HG03066 (cell line): Measurements from ENCODE around the gene PSMB10.
A peak's percentile ranks its signal among the peaks of the same experiment; 100 is the strongest.
"Not testable (repeated sequence)": the region's sequence is repeated elsewhere in the genome, so short reads cannot be mapped to it uniquely, and the experiment has no call there.

Experiments used
- ATAC-seq: cut with Tn5 transposase; IDR thresholded peaks from one replicate; pipeline ENCODE4 v1.9.1; 2021; ENCODE audit warnings: low read depth; ENCODE audit not compliant: unreplicated experiment

Gene PSMB10

DNA sequence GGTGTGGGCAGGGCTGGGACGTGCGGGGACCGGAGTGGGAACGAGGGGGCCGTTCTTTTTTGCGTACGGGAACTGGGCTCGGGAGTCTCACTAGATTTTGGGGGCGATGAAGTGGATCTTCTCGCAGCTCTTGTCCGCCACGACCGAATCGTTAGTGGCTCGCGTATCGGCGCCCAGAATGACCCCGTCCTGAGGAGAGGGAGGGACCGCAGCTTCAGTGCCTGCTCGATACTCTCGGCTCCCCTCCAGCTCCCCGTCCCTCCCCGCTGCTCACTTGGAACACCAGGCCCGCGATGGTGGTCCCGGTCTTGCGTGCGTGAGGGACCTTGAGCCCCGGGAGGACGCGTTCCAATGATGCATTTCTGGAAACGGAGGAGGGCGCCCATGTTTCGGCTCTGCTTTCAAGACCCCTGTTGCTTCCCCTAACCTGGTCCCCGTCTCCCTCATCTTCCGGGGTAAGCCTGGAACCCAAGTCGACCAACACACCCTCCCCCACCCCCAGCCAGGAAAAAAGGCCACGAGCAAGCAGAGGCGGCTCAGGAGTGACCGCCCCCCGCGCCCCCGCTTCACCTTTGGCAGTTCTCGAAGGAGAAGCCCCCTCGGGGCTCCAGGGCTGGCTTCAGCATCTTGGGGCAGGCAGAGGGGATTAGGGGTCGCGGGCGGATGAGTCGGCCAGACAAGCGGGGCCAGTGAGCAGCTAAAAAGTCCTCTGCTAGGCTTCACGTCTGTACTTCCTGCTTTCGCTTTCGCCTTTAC lies at the start of gene PSMB10:
PSMB10 (minus strand) TSS at position 727 of the 756 bp plus-strand sequence; CDS start at position 626, 101 bp downstream.
- ATAC-seq = no peak

DNA sequence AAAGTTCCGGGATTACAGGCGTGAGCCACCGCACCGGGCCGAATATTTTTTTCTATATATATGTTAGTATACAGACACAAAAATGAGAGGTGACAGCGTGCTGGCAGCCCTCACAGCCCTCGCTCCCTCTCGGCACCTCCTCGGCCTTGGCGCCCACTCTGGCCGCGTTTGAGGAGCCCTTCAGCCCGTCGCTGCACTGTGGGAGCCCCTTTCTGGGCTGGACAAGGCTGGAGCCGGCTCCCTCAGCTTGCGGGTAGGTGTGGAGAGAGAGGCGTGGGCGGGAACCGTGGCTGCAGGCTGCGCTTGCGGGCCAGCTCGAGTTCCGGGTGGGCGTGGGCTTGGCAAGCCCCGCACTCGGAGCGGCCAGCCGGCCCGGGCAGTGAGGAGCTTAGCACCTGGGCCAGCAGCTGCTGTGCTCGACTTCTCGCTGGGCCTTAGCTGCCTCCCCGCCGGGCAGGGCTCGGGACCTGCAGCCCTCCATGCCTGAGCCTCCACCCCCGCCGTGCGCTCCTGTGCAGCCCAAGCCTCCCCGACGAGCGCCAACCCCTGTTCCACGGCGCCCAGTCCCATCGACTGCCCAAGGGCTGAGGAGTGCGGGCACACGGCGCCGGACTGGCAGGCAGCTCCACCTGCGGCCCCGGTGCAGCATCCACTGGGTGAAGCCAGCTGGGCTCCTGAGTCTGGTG lies 45.5 kb upstream of the PSMB10 start:
- no peak for ATAC-seq

DNA sequence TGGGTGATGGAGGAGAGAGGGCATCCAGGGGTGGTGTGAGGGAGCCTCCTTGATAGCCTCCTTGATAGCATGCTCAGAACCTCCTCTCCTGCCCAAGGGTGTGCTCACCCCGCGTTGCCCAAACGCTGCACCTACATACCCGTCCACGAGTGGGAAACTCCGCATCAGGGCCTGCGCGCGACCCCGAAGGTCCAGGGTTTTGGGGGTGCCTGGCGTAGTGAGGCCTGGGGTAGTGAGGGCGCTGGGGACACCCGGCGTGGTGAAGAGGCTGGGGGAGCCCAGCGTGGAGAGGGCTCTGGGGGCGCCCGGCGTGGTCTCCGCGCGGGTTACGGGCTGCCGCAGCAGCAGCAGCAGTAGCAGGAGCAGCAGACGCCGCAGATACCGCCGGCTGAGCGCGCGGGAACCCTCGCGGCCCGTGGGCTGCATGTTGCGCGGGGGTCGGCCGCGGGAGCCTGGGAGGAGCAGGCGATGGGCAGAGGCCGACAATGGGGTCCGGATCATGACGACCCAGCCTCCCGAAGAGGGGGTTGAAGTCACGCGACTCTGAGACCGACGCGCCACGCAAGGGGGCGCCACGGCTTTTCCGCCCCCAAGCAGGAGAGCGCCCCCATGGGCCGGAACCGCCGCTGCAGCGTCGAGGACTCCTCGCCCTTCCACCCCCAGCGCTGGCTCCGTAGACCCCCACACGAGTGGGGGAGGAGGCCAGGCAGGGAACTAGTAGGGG lies 43.5 kb upstream of the PSMB10 start, which contains the start of gene DPEP3:
DPEP3 (minus strand) TSS at position 545 of the 724 bp plus-strand sequence; CDS start at position 426, 119 bp downstream.
- ATAC-seq = no peak

DNA sequence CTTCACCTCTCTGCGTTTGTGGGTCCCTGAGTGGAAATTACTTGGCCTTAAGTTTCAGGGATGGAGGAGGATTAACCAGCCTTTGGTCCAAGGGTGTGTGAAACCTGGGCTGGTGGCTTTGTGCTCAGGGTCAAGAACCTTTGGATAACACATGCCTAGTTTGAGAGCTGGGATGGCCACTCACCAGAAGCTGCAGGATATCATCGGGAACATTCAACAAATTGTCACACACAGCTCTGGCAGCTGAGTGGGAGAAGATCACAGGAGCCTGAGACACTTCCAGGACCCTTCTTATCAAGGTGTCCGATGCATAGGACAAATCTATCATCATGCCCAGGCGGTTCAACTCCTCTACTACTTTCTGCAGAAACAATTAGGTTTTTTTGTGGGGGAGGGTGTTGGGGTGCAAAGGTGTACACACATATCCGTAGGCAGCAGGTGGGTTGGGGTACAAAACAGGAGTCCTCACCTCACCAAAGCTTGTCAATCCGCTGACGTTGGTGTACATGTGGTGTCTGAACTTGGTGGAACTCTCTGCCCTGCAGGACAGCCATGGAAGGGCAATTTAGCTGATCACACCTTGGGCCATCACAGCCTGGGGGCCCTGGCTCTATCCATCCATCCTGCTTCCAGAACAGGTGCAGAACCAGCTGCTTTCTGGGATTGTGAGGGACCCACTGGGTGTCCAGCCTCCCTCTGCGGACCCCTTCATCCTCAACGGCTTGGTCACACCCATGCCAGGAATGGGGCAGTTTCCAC lies 41.0 kb upstream of the PSMB10 start:
- ATAC-seq = no peak

DNA sequence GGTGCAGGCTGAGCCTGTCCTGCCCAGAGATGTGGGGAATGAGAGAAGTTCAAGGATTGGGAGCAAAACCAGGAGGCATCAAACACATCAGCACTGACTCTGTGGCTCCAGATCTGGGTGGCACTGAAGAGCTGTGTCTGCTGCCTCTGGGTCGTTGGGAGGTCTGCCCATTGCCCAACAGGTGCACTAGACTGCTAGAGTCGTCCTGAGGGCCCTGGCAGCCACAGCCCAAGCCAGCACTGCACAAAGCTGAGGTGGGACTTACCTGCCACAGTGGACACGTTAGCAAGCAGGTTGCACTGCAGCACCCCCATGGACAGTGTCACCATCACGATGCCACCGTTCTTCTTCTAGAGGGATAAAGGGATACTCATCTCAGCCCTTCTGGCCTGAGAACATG lies 40.4 kb upstream of the PSMB10 start:
- ATAC-seq = no peak

DNA sequence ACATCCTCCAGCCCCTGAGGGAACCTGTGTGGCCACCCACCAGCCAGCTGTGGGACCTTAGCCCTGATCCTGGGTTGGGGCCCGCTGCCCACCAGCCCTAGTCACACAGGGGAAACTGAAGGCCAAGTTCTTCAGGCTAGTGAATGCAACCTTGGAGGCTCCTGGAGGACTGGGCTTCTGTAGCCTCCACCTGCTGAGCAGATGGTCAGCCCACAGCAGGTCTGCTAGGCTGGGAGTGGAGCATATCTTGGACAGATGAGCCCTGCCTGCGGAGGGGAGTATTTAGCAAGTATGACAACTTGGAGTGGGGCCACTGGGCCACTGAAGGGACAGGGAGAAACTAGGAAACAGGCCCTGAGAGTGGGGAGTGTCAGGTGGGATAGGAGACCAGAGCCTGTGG lies 39.6 kb upstream of the PSMB10 start:
- ATAC-seq = no peak

DNA sequence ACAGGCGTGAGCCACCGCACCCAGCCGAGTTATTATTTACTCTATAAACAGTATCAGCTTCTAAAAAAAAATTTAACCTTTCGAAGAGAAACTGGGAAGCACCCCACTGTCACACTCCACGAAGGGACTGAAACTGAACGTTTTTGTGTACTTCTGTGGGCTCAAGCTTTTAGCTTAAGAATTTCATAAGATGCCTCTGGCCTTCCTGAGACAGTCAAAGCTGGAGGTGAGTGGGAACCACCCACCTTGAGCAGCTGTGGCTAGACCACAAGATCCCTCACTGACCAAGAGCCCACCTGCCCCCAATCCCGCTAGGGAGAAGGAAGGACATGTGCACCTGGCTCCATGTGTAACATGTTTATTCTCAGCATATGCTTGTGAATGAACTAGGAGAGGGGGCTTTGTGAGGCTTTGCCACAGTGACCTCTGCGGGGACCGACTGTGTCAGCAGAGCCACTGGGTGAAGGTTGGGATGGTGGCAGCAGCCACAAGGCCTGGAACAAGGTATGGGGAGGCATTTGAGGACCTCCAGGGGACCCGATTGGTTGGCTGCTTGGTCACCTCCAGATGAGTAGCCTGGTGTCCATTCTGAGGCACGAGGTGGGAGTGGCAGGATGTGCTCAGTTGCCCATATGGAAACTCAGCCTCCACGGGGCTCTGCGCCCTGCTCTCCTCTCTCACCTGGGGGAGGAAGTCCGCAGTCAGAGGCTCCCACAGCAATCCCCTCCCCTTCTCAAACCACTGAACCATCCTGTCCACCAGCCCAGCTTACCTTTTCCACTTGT lies 38.9 kb upstream of the PSMB10 start:
- ATAC-seq = no peak

DNA sequence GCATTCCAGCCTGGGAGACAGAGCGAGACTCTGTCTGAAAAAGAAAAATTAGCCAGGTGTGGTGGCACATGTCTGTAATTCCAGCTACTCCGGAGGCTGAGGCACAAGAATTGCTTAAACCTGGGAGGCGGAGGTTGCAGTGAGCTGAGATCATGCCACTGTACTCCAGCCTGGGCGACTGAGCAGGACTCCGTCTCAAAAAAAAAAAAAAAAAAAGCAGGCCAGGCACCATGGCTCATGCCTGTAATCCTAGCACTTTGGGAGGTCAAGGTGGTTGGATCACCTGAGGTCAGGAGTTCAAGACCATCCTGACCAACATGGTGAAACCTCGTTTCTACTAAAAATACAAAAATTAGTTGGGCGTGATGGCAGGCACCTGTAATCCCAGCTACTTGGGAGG lies 35.6 kb upstream of the PSMB10 start:
- not testable (repeated sequence) for ATAC-seq

DNA sequence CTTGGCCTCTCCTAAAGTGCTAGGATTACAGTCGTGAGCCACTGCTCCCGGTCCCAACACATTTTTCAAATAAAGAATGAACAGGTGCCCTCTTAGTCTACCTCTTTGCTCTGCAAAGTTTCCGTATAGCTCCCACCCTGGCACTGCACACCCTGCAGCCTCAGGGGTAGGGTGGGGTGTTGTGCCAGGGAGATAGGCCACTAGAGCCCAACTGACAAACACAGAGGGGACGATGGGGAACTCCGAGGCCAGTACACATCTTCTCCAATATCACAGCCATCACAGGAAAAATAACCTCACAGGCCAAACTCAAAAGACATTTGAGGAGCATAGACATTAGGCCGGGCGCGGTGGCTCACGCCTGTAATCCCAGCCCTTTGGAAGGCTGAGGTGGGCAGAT lies 34.5 kb upstream of the PSMB10 start:
- no peak for ATAC-seq

DNA sequence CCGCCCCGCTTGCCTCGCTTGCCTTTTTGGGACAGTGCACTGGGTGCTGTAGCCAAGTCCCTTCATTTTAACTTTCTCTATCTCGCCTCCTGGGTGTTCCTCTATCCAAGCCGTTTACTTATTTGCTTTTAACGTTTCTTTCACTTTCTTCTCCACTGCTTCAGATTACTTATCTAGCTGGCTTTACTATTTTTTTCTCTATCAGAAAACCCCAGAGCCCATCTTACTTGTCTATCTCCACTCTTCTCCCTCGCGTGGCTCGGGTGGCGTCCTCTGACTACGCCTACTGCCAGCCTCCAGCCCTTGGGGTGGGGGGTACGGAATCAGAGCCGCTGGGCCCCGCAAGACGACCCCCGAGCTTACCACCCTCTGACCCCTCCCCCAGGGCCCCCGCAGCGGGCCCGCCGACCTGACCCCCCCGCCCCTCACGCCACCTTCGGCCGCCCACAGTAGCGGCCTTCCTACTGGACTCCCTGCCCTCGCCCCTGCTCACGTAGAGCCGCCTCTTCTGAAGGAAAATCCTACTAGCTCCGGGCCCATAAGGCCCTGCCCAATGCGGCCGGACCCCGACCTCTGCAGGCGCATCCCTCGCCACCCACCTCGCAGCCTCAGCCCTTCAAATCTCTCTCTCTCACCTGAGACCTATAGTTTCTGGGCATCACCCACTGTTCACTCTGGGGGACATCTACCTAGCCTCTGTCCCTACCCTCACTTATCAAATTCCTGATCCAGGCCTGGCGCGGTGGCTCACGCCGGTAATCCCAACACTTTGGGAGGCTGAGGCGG lies 32.8 kb upstream of the PSMB10 start:
- no peak for ATAC-seq

DNA sequence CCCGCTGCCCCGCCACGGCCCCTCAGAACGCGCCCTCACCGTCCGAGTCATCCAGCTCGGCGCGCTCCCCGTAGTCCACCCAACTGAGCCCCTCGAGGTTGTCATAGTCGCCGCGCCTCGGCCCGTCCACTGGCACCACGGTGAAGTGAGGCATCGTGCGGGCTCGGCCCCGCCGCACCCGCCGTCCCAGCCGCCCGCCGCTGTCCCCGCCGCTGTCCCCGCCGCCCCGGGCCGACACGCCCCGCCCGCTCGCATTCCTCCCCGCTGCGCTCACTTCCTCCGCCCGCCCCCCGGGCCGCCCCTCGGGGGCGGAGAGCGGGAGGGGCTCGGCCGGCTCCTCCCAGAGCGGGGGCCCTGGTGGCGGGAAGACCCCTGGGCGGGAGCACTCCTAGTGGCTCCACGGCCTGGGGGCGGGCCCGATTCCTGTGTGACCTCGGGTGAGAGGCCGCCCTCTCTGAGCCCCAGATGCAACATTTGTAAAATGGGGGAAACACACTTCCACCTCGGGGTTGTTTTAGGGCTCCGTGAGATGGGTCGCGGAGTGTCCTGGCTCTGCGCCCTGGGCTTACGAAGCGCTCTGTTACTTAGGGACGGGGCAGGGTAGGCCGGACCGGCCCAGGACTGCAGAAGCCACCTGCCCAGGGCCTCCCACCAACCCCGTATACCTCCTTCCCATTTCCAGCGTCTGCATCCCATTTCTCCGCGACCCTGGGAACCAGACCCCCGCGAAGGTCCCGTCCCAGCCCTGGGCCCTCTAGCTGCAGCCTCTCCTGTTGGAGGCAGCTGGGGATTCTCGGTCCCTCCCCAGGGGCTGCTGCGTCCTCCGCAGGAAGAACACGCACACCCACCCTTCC lies 32.0 kb upstream of the PSMB10 start, which contains the start of gene SLC12A4:
SLC12A4 (minus strand) TSS at position 238 of the 854 bp plus-strand sequence; CDS start at position 154, 84 bp downstream.
- ATAC-seq = peak; percentile 71

DNA sequence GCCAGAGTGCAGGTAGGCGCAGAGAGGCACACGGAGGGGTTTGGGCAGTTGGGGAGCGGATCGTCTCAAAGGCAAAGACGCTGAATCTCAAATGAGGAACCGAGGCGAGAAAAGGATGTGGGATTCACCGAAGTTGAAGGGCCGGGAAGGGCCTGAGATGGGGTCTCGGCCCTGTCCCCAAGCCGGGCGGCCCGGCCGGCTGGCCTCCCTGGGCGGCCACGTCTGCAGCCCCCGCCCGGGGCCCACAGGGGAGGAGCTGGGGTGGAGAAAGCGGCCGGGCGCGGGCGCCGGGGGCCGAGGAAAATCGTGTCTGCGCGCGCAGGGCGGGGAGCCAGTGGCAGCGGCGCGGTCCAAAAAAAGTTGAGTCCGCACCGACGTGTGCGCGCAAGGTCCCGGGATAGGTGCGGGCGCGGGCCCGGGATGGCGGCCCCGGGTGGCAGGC lies 31.3 kb upstream of the PSMB10 start:
- ATAC-seq = peak; percentile 28

DNA sequence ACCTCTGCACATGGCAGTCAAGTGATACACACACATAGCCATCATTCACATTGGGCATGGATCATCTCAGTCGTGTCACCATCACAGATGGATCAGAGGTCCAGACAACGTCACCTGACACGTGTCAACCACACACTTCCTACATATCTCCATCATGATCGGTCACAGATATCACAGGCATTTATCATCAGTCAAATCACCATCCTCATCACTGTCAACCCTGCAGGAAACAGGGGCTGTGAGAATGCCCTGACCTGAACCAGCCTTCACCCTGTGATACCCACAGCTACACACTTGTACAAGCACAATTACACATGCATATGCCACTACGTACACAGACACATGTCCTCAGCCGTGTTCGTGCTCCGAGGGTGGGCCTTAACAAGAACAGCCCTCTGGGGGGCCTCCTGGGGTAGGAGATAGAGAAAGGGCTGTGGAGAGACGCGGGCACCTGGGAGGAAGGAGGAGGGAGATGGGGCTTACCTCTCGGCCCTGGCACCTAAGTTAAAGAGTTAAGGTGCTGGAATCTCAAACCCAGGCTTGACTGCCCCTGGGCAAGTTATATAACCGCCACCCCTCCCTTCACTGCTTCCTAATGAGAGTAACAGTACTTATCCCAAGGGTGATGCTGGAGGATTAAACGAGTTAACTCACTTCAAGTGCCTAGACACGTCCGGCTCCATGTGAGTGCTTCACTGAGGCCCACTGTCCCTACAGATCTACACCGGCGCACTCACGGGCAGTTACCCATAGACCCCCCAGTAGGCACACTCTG lies 30.7 kb upstream of the PSMB10 start:
- no peak for ATAC-seq

DNA sequence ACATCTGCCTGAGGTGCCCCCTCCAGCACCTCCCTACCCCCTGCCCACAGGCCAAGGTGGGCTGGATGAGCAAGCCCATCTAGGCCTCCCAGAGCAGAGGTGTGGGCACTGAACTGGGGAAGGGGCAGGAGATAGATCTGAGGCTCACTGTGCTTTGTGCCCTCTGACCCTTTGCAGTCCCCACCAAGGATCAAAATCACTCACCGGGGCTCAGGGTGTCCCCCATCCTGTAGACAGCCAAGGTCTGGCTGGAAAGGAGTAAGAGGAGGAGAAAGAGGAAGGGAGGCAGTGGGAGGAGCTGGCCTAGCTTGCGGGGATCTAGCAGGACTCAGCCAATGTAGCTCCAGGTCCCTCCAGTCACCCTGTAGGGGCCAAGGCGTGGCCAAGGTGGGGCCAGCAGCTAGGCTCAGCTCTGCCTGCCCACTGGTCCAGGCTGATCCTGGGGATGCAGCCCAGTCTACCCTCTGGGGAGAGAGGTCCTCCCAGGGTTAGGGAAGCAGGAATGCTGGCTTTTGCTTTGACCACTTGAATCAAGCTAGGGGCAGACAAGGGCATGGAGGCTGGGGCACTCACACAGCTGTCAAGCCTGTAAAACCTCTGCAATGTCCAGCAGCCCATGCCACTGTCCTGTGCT lies 30.0 kb upstream of the PSMB10 start:
- ATAC-seq = no peak

DNA sequence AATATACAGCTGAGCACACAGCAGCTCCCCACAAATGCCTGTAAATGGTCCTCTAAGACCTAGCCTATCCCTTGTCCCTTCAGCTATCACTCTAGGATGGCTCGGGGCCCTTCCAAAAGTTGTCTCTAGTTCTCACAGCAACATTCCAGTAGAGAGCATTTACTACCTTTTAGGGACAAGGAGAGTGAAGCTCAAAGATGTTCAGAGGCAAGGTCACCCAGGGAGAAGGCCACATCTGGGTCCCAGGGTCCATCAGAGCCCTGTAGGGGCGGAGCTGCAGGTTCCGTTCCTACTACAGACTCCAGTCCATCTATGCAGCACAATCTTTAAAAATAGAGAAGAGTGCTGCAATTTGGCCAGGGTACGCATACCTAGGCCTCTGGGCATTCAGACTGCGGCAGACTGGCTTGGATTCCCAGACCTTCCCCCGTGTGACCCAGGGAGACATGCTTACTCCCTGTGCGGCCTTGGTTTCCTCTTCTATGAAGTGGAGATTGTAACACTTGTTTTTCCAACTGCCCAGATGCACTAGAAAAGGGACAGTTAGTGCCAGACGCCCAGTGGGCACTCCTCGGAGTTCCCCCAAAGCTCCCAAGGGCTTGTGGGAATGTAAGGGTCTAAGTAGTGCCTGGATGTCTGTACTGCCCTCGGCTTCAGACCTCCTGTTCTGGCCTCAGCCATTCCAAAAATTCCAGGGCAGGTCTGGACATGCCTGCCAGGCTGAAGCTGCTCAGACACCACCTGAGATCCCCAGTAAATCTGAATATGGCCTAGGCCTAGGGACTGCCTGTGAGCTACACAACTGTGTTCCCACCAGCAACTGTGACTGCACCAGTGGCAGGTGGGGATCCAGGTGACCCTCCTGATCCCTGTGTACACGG lies 29.3 kb upstream of the PSMB10 start:
- ATAC-seq = no peak
